HEK293 (cell line): ENCODE data around the gene GNG7.
"Not testable (repeated sequence)": the region's sequence is repeated elsewhere in the genome, so short reads cannot be mapped to it uniquely, and the experiment has no call there.

Experiments used
- CTCF ChIA-PET: fragments of 350-600 bp; formaldehyde crosslinking; extraction: SDS; loops from one replicate; lab custom pipeline; 2021; ENCODE audit warnings: antibody characterized with exemption; lab: Yijun Ruan, JAX
- POLR2A ChIA-PET: fragments of 300-600 bp; formaldehyde crosslinking; extraction: SDS; loops from one replicate; lab custom pipeline; 2020; ENCODE audit warnings: antibody characterized with exemption, inconsistent platforms; lab: Yijun Ruan, JAX
- H3K27ac ChIP-seq: fragments of 200-500 bp; sonication (Bioruptor generic); 2 replicates; pipeline ENCODE4 v1.5.1; 2014; ENCODE audit warnings: low read depth, low read length, control low read depth, inconsistent platforms; ENCODE audit errors: extremely low read depth
- H3K36me3 ChIP-seq, 2 experiments: fragments of 200-500 bp in 1 of 2; sonication (Bioruptor generic) in 1 of 2; 1 replicate in 1 of 2; 2 replicates in 1 of 2; pipeline ENCODE4 v1.5.1; 2014 to 2017; ENCODE audit warnings: inconsistent platforms in 2 of 2, low read length in 2 of 2; ENCODE audit not compliant: control insufficient read depth in 2 of 2, insufficient read depth in 1 of 2
- H3K4me1 ChIP-seq: fragments of 200-500 bp; sonication (Bioruptor generic); 2 replicates; pipeline ENCODE4 v1.5.1; 2014; ENCODE audit warnings: mild to moderate bottlenecking, low read length, inconsistent platforms; ENCODE audit not compliant: control insufficient read depth, insufficient read depth
- H3K4me3 ChIP-seq: 2 replicates; pipeline ENCODE4 v1.5.1; 2011; ENCODE audit warnings: low read depth, mild to moderate bottlenecking, control low read depth, low read length, moderate library complexity
- H3K9me3 ChIP-seq: fragments of 200-500 bp; sonication (Bioruptor generic); 2 replicates; pipeline ENCODE4 v1.5.1; 2014; ENCODE audit warnings: low read depth, low read length, inconsistent platforms; ENCODE audit not compliant: control insufficient read depth, insufficient read depth
- SCRT1 ChIP-seq: fragments of 450-650 bp; formaldehyde crosslinking; IDR thresholded peaks from 2 replicates; pipeline ENCODE4 v1.5.1; 2016; ENCODE audit warnings: missing biosample characterization, missing genetic modification characterization, borderline replicate concordance
- ZBTB21 ChIP-seq: fragments of 450-650 bp; formaldehyde crosslinking; IDR thresholded peaks from 2 replicates; pipeline ENCODE4 v1.5.1; 2017; ENCODE audit warnings: missing biosample characterization, missing genetic modification characterization
- ZNF169 ChIP-seq: fragments of 450-650 bp; formaldehyde crosslinking; IDR thresholded peaks from 2 replicates; pipeline ENCODE4 v1.5.1; 2016; ENCODE audit warnings: missing biosample characterization, missing genetic modification characterization
- ZNF530 ChIP-seq: fragments of 450-650 bp; formaldehyde crosslinking; IDR thresholded peaks from 2 replicates; pipeline ENCODE4 v1.5.1; 2016; ENCODE audit warnings: low read depth, missing biosample characterization, missing genetic modification characterization
- ZNF544 ChIP-seq: fragments of 450-650 bp; formaldehyde crosslinking; IDR thresholded peaks from 2 replicates; pipeline ENCODE4 v1.5.0; 2017; ENCODE audit warnings: missing biosample characterization, missing genetic modification characterization
- ZNF555 ChIP-seq: fragments of 450-650 bp; formaldehyde crosslinking; conservative IDR thresholded peaks from 2 replicates; pipeline ENCODE4 v1.5.1; 2017; ENCODE audit warnings: missing biosample characterization, mild to moderate bottlenecking, missing genetic modification characterization, inconsistent platforms
- ZNF560 ChIP-seq: fragments of 450-650 bp; formaldehyde crosslinking; IDR thresholded peaks from 2 replicates; pipeline ENCODE4 v1.5.1; 2017; ENCODE audit warnings: missing biosample characterization, missing genetic modification characterization, borderline replicate concordance
- ZNF561 ChIP-seq: fragments of 450-650 bp; IDR thresholded peaks from 2 replicates; pipeline ENCODE4 v1.5.1; 2018; ENCODE audit warnings: missing biosample characterization, missing genetic modification characterization, borderline replicate concordance
- ZNF830 ChIP-seq: fragments of 450-650 bp; IDR thresholded peaks from 2 replicates; pipeline ENCODE4 v1.5.0; 2018; ENCODE audit warnings: missing biosample characterization, missing genetic modification characterization, low read depth, mild to moderate bottlenecking, moderate library complexity
- ZNF837 ChIP-seq: fragments of 450-650 bp; formaldehyde crosslinking; IDR thresholded peaks from 2 replicates; pipeline ENCODE4 v1.5.1; 2016; ENCODE audit warnings: missing biosample characterization, missing genetic modification characterization
- ZSCAN16 ChIP-seq: fragments of 450-650 bp; formaldehyde crosslinking; IDR thresholded peaks from 2 replicates; pipeline ENCODE4 v1.5.1; 2016; ENCODE audit warnings: missing biosample characterization, missing genetic modification characterization
- TF ChIP-seq, protein P1 (sequence below): fragments of 450-650 bp; formaldehyde crosslinking; IDR thresholded peaks from 2 replicates; pipeline ENCODE4 v1.5.1; 2016; ENCODE audit warnings: missing biosample characterization, missing genetic modification characterization
- TF ChIP-seq, protein P2 (sequence below): fragments of 450-650 bp; formaldehyde crosslinking; IDR thresholded peaks from 2 replicates; pipeline ENCODE4 v1.5.1; 2017; ENCODE audit warnings: missing biosample characterization, missing genetic modification characterization
- TF ChIP-seq, protein P3 (sequence below): fragments of 450-650 bp; formaldehyde crosslinking; IDR thresholded peaks from 2 replicates; pipeline ENCODE4 v1.5.1; 2016; ENCODE audit warnings: missing biosample characterization, missing genetic modification characterization
- TF ChIP-seq, protein P4 (sequence below): fragments of 450-650 bp; formaldehyde crosslinking; IDR thresholded peaks from 2 replicates; pipeline ENCODE4 v1.5.1; 2017; ENCODE audit warnings: missing biosample characterization, mild to moderate bottlenecking, missing genetic modification characterization, moderate library complexity
- TF ChIP-seq, protein P5 (sequence below): fragments of 450-650 bp; formaldehyde crosslinking; IDR thresholded peaks from 2 replicates; pipeline ENCODE4 v1.5.1; 2016; ENCODE audit warnings: missing biosample characterization, missing genetic modification characterization
- TF ChIP-seq, protein P6 (sequence below): fragments of 450-650 bp; IDR thresholded peaks from 2 replicates; pipeline ENCODE4 v1.5.1; 2018; ENCODE audit warnings: missing biosample characterization, missing genetic modification characterization

GNG7 gene

DNA sequence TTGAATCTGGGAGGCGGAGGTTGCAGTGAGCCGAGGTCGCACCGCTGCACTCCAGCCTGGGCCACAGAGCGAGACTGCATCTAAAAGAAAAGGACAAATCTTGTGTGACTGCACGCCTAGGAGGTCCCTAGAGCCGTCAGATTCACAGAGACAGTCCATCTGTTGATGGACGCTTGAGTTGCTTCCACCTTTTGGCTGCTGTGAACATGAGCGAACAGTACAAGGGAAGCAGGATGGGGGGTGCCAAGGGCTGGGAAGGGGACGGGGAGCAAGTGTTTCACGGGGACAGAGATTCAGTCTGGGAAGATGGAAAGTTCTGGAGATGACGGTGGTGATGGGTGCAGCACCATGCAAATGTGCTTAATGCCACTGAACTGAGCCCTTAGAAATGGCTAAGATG, 78.7 kb downstream of the GNG7 start:
- POLR2A ChIA-PET, result interaction anchor here (0.7 to 2.7 kb wide), 2 partner anchors 148 to 163 kb away, joined by 3 to 9 read pairs; partner anchors contain the start of gene GADD45B
- no peaks in the 10 kb centered on the region for H3K4me1 ChIP-seq
- CTCF ChIA-PET, result interaction anchor here (0.7 to 3.9 kb wide), 2 partner anchors 10 to 207 kb away, joined by 4 to 20 read pairs; no protein-coding TSS in a partner anchor
- no peaks in the 10 kb centered on the region for H3K36me3 ChIP-seq
- TF ChIP-seq, protein P1, sequence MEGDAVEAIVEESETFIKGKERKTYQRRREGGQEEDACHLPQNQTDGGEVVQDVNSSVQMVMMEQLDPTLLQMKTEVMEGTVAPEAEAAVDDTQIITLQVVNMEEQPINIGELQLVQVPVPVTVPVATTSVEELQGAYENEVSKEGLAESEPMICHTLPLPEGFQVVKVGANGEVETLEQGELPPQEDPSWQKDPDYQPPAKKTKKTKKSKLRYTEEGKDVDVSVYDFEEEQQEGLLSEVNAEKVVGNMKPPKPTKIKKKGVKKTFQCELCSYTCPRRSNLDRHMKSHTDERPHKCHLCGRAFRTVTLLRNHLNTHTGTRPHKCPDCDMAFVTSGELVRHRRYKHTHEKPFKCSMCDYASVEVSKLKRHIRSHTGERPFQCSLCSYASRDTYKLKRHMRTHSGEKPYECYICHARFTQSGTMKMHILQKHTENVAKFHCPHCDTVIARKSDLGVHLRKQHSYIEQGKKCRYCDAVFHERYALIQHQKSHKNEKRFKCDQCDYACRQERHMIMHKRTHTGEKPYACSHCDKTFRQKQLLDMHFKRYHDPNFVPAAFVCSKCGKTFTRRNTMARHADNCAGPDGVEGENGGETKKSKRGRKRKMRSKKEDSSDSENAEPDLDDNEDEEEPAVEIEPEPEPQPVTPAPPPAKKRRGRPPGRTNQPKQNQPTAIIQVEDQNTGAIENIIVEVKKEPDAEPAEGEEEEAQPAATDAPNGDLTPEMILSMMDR, result no peak
- TF ChIP-seq ZNF830 (no peak), SCRT1 (no peak), ZNF169 (tag by site-specific recombination) (no peak), ZNF560 (no peak), ZBTB21 (no peak), ZNF544 (tag by site-specific recombination) (no peak), ZNF530 (no peak), ZSCAN16 (tag by site-specific recombination) (no peak), ZNF837 (no peak), ZNF561 (tag by site-specific recombination) (no peak), ZNF555 (tag by site-specific recombination) (no peak)
- TF ChIP-seq, protein P2, sequence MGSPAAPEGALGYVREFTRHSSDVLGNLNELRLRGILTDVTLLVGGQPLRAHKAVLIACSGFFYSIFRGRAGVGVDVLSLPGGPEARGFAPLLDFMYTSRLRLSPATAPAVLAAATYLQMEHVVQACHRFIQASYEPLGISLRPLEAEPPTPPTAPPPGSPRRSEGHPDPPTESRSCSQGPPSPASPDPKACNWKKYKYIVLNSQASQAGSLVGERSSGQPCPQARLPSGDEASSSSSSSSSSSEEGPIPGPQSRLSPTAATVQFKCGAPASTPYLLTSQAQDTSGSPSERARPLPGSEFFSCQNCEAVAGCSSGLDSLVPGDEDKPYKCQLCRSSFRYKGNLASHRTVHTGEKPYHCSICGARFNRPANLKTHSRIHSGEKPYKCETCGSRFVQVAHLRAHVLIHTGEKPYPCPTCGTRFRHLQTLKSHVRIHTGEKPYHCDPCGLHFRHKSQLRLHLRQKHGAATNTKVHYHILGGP (tag by site-specific recombination), result no peak
- TF ChIP-seq, protein P3, sequence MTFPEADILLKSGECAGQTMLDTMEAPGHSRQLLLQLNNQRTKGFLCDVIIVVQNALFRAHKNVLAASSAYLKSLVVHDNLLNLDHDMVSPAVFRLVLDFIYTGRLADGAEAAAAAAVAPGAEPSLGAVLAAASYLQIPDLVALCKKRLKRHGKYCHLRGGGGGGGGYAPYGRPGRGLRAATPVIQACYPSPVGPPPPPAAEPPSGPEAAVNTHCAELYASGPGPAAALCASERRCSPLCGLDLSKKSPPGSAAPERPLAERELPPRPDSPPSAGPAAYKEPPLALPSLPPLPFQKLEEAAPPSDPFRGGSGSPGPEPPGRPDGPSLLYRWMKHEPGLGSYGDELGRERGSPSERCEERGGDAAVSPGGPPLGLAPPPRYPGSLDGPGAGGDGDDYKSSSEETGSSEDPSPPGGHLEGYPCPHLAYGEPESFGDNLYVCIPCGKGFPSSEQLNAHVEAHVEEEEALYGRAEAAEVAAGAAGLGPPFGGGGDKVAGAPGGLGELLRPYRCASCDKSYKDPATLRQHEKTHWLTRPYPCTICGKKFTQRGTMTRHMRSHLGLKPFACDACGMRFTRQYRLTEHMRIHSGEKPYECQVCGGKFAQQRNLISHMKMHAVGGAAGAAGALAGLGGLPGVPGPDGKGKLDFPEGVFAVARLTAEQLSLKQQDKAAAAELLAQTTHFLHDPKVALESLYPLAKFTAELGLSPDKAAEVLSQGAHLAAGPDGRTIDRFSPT (tag by site-specific recombination), result no peak
- TF ChIP-seq, protein P4, sequence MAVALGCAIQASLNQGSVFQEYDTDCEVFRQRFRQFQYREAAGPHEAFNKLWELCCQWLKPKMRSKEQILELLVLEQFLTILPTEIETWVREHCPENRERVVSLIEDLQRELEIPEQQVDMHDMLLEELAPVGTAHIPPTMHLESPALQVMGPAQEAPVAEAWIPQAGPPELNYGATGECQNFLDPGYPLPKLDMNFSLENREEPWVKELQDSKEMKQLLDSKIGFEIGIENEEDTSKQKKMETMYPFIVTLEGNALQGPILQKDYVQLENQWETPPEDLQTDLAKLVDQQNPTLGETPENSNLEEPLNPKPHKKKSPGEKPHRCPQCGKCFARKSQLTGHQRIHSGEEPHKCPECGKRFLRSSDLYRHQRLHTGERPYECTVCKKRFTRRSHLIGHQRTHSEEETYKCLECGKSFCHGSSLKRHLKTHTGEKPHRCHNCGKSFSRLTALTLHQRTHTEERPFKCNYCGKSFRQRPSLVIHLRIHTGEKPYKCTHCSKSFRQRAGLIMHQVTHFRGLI, result no peak
- TF ChIP-seq, protein P5, sequence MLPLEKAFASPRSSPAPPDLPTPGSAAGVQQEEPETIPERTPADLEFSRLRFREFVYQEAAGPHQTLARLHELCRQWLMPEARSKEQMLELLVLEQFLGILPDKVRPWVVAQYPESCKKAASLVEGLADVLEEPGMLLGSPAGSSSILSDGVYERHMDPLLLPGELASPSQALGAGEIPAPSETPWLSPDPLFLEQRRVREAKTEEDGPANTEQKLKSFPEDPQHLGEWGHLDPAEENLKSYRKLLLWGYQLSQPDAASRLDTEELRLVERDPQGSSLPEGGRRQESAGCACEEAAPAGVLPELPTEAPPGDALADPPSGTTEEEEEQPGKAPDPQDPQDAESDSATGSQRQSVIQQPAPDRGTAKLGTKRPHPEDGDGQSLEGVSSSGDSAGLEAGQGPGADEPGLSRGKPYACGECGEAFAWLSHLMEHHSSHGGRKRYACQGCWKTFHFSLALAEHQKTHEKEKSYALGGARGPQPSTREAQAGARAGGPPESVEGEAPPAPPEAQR (tag by site-specific recombination), result no peak
- TF ChIP-seq, protein P6, sequence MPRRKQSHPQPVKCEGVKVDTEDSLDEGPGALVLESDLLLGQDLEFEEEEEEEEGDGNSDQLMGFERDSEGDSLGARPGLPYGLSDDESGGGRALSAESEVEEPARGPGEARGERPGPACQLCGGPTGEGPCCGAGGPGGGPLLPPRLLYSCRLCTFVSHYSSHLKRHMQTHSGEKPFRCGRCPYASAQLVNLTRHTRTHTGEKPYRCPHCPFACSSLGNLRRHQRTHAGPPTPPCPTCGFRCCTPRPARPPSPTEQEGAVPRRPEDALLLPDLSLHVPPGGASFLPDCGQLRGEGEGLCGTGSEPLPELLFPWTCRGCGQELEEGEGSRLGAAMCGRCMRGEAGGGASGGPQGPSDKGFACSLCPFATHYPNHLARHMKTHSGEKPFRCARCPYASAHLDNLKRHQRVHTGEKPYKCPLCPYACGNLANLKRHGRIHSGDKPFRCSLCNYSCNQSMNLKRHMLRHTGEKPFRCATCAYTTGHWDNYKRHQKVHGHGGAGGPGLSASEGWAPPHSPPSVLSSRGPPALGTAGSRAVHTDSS, result no peak
- H3K4me3 ChIP-seq, result no peak overlapping the region
- no peak overlapping the region for H3K27ac ChIP-seq
- no peaks in the 10 kb centered on the region for H3K9me3 ChIP-seq

DNA sequence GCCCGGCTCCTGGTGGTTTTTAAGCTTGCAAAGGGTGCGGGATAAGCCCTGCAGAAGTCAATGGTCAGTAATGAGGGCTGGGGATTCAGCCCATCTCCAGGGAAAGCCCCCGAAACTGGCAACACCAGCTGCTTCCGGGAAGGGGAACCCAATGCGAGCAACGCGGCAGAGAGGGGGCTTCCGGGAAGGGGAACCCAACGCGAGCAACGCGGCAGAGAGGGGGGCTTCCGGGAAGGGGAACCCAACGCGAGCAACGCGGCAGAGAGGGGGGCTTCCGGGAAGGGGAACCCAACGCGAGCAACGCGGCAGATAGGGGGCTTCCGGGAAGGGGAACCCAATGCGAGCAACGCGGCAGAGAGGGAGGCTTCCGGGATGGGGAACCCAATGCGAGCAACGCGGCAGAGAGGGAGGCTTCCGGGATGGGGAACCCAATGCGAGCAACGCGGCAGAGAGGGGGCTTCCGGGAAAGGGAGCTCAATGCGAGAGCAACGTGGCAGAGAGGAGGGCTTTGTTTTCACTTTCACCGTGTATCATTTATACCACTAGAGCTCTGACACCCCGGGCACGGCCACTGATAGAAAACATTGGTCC, 80.0 kb downstream of the GNG7 start:
- not testable (repeated sequence) for H3K4me1 ChIP-seq, H3K36me3 ChIP-seq

More for the DNA sequence above, 80.0 kb downstream of the GNG7 start:
- H3K27ac ChIP-seq, H3K4me3 ChIP-seq, H3K9me3 ChIP-seq: not testable (repeated sequence)
- ChIA-PET POLR2A (interaction anchor here (0.6 kb wide), 1 partner anchor 63 kb away, joined by 3 read pairs; no protein-coding TSS in a partner anchor), CTCF (interaction anchor here (3.9 kb wide), 1 partner anchor 9 kb away, joined by 20 read pairs; no protein-coding TSS in a partner anchor)
